Prostate gland (tissue), 2 donors: ENCODE data around the gene GRK4.

ENCODE experiments used
- CTCF ChIP-seq, 4 experiments: fragments of 200-600 bp in 2 of 4; fragments of 450-650 bp in 2 of 4; sonication (generic) in 2 of 4; IDR thresholded peaks; 1 replicate in 3 of 4; 2 replicates in 1 of 4; pipeline ENCODE4 v1.5.1; 2016 to 2019; ENCODE audit warnings: antibody characterized with exemption in 4 of 4, mild to moderate bottlenecking in 2 of 4, moderate library complexity in 2 of 4
- POLR2A ChIP-seq: fragments of 450-650 bp; IDR thresholded peaks from one replicate; pipeline ENCODE4 v1.6.1; 2016; ENCODE audit warnings: antibody characterized with exemption, mild to moderate bottlenecking
- POLR2AphosphoS5 ChIP-seq: sonication (generic); formaldehyde crosslinking; IDR thresholded peaks from one replicate; pipeline ENCODE4 v1.6.1; 2017; ENCODE audit warnings: antibody characterized with exemption

GRCh38 chr4:3021627-3022026, 58.3 kb downstream of the GRK4 start:
- TF ChIP-seq CTCF (IDR thresholded peaks at IDR 0.05), result no peak
- no peak for TF ChIP-seq POLR2A
- TF ChIP-seq POLR2AphosphoS5, result no peak
